Smooth muscle cell (in vitro differentiated cells): Measurements from ENCODE around the gene BTG2. TPM values are rescaled to one million over a fixed set of nuclear protein-coding genes. Genes with fewer than 3 reads are reported as not detected.

Source experiments
- DNase-seq: peaks from one replicate; lab custom pipeline; 2025; ENCODE audit not compliant: unreplicated experiment; lab: John Stamatoyannopoulos, UW
- H2AFZ ChIP-seq: fragments of 200-600 bp; sonication (generic); 2 replicates; pipeline ENCODE4 v1.6.0; 2016; ENCODE audit warnings: antibody characterized with exemption, low read depth, mild to moderate bottlenecking
- H3F3A ChIP-seq: fragments of 200-600 bp; sonication (generic); 2 replicates; pipeline ENCODE4 v1.6.0; 2017; ENCODE audit warnings: antibody characterized with exemption, low read depth
- H3K27ac ChIP-seq: fragments of 200-600 bp; sonication (generic); 2 replicates; pipeline ENCODE4 v1.5.1; 2016; ENCODE audit warnings: low read depth, mild to moderate bottlenecking
- H3K27me3 ChIP-seq: fragments of 200-600 bp; sonication (generic); 2 replicates; pipeline ENCODE4 v1.6.1; 2016; ENCODE audit warnings: low read depth, mild to moderate bottlenecking
- H3K36me3 ChIP-seq: fragments of 200-600 bp; sonication (generic); 2 replicates; pipeline ENCODE4 v1.5.1; 2016; ENCODE audit warnings: low read depth
- H3K4me1 ChIP-seq: fragments of 200-600 bp; sonication (generic); 2 replicates; pipeline ENCODE4 v1.5.1; 2016; ENCODE audit warnings: low read depth
- H3K4me2 ChIP-seq: fragments of 200-600 bp; sonication (generic); 2 replicates; pipeline ENCODE4 v1.6.0; 2016; ENCODE audit warnings: mild to moderate bottlenecking
- H3K4me3 ChIP-seq: fragments of 200-600 bp; sonication (generic); 2 replicates; pipeline ENCODE4 v1.5.1; 2016; ENCODE audit warnings: mild to moderate bottlenecking
- H3K79me2 ChIP-seq: fragments of 200-600 bp; sonication (generic); 2 replicates; pipeline ENCODE4 v1.6.0; 2016; ENCODE audit warnings: low read depth, mild to moderate bottlenecking
- H3K9ac ChIP-seq: fragments of 200-600 bp; sonication (generic); 2 replicates; pipeline ENCODE4 v1.6.0; 2016; ENCODE audit warnings: low read depth
- H3K9me3 ChIP-seq: fragments of 200-600 bp; sonication (generic); replicated peaks from 2 replicates; pipeline ENCODE4 v1.5.1; 2016; ENCODE audit warnings: low read depth
- H4K20me1 ChIP-seq: fragments of 200-600 bp; sonication (generic); 2 replicates; pipeline ENCODE4 v1.6.0; 2016; ENCODE audit warnings: low read depth
- CTCF ChIP-seq: fragments of 200-600 bp; sonication (generic); IDR thresholded peaks from 2 replicates; pipeline ENCODE4 v1.5.1; 2017; ENCODE audit warnings: borderline replicate concordance, mild to moderate bottlenecking, antibody characterized with exemption; ENCODE audit not compliant: insufficient read depth, poor library complexity, severe bottlenecking
- WGBS: methylation state at CpG from one replicate; pipeline ENCODE4 v1.1.7; 2016; ENCODE audit warnings: low lambda C conversion rate; 5-methylcytosine and 5-hydroxymethylcytosine counted together
- polyA plus RNA-seq: library from polyadenylated mRNA; unstranded; fragments of >200 nt; fragmentation: Nextera tagmentation; extraction: Ambion mirVana; gene quantifications from 2 replicates; pipeline ENCODE4 v1.2.1, GENCODE V29; 2016
- total RNA-seq: library from RNA; depleted of rRNA; stranded (reverse); fragments of >200 nt; gene quantifications from 2 replicates; pipeline ENCODE4 v1.2.3, GENCODE V29; 2014

Gene BTG2
- total and polyA plus RNA-seq, 2 experiments from 2014 or later, result 80.0 to 93.8 TPM

GRCh38 chr1:203275656-203276272 is 29.6 kb upstream of the BTG2 start:
- Histone ChIP-seq H4K20me1 (no peaks in the 10 kb centered on the region), H3K4me2 (no peak overlapping the region), H3K4me1 (peaks cover 26% of the 10 kb centered on the region), H3K36me3 (no peaks in the 10 kb centered on the region), H3K27me3 (no peaks in the 10 kb centered on the region), H2AFZ (no peak overlapping the region), H3K9ac (no peak overlapping the region), H3K27ac (no peak overlapping the region), H3K9me3 (no peaks in the 10 kb centered on the region), H3K79me2 (no peaks in the 10 kb centered on the region), H3F3A (peaks cover 10% of the 10 kb centered on the region), H3K4me3 (no peak overlapping the region)
- TF ChIP-seq CTCF, result no peak
- no peak for DNase-seq
- WGBS, result 89% methylated on average over 11 of the region's 11 CpGs

- Histone ChIP-seq H3K79me2 (no peaks in the 10 kb centered on the region), H3K4me3 (no peak overlapping the region), H3K4me1 (peaks cover 26% of the 10 kb centered on the region), H3K36me3 (no peaks in the 10 kb centered on the region), H3K27me3 (no peaks in the 10 kb centered on the region), H2AFZ (no peak overlapping the region), H3K27ac (no peak overlapping the region), H3K9ac (no peak overlapping the region), H3K4me2 (no peak overlapping the region), H4K20me1 (no peaks in the 10 kb centered on the region), H3K9me3 (no peaks in the 10 kb centered on the region), H3F3A (peaks cover 10% of the 10 kb centered on the region)
- DNase-seq, result no peak
- TF ChIP-seq CTCF, result no peak
- WGBS, result 92% methylated on average over 5 of the region's 5 CpGs
These were observed 28.9 kb upstream of the BTG2 start for GRCh38 chr1:203276408-203276807.

- no peak for DNase-seq
- peaks cover 26% of the 10 kb centered on the region for H3K4me1 ChIP-seq
- no peaks in the 10 kb centered on the region for H3K36me3 ChIP-seq
- no peak overlapping the region for H3K4me3 ChIP-seq
- no peak overlapping the region for H3K4me2 ChIP-seq
- H3K79me2 ChIP-seq, result no peaks in the 10 kb centered on the region
- WGBS, result 96% methylated on average over 9 of the region's 9 CpGs
- H3F3A ChIP-seq, result peaks cover 10% of the 10 kb centered on the region
- H3K9ac ChIP-seq, result no peak overlapping the region
- H4K20me1 ChIP-seq, result no peaks in the 10 kb centered on the region
- H2AFZ ChIP-seq, result no peak overlapping the region
- H3K9me3 ChIP-seq, result no peaks in the 10 kb centered on the region
- no peaks in the 10 kb centered on the region for H3K27me3 ChIP-seq
- no peak overlapping the region for H3K27ac ChIP-seq
- TF ChIP-seq CTCF, result no peak
These were observed 28.3 kb upstream of the BTG2 start for GRCh38 chr1:203276916-203277545.
